ENCODE results near the gene SIK3. TPM values are rescaled to one million over a fixed set of nuclear protein-coding genes. Genes with fewer than 3 reads are reported as not detected.
"Not testable (repeated sequence)": the region's sequence is repeated elsewhere in the genome, so short reads cannot be mapped to it uniquely, and the experiment has no call there.

The SIK3 gene
- total RNA-seq, 1 donor from 2014 or later, result 88.4 TPM

DNA sequence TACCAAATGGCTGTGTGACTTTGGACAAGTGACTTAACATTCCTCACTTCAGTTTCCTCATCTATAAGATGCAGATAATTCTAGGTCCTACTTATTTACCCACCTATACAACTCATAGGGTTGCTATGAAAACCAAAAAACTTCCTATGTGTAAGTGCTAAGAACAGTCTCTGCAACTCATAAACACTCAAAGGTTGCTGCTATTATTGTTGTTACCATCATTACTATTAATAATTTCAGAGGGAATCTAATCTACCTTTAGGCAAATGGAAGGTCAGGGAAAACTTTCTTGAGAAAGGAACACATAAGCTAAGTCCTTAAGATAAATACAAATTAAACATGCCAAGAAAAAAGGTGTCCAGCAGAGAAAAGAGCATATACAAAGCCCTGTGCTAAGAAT, 40.5 kb downstream of the SIK3 start:
- peaks cover 65% of the 10 kb centered on the region for H3K4me1 Mint-ChIP-seq
- DNase-seq (no peak), ATAC-seq (ENCODE audit: low read depth) (no peak)
- ChIA-PET POLR2A (interaction anchor here (1.1 kb wide), 1 partner anchor 16 kb away, joined by 3 read pairs; no protein-coding TSS in a partner anchor), CTCF (interaction anchor here (0.7 kb wide), 1 partner anchor 24 kb away, joined by 3 read pairs; no protein-coding TSS in a partner anchor)
- TF ChIP-seq CTCF (IDR thresholded peaks at IDR 0.05), result no peak
- peak overlapping the region; percentile 60 for H3K27ac Mint-ChIP-seq
- peaks cover 11% of the 10 kb centered on the region for H3K36me3 Mint-ChIP-seq (ENCODE audit: low read depth)
- intact Hi-C loops (cut with micrococcal nuclease), result no loop called here
- H3K4me3 Mint-ChIP-seq, result peak overlapping the region; percentile 13
- H3K9me3 Mint-ChIP-seq, result no peaks in the 10 kb centered on the region
- no peaks in the 10 kb centered on the region for H3K27me3 Mint-ChIP-seq

DNA sequence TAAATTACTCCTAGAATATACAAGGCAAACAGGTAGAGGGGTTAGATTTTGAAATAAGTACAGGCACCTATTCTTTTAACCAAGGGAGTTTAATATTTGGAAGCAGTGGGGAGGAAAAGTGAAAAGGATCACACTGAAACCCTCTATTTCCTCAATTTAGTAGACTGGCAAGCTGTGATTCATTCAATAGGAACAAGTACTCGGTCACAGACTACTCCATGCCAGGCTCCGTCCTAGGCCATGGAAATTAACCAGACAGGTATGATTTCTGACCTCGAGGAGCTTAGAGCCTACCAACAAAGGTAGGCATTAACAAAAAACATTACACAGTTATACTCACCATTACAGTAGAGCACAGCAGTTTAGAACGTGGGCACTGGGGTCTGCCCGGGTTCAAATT, 40.9 kb downstream of the SIK3 start:
- DNase-seq (no peak), ATAC-seq (ENCODE audit: low read depth) (no peak)
- Mint-ChIP-seq H3K27me3 (no peaks in the 10 kb centered on the region), H3K9me3 (no peaks in the 10 kb centered on the region), H3K27ac (no peak overlapping the region), H3K4me1 (peaks cover 64% of the 10 kb centered on the region), H3K36me3 (ENCODE audit: low read depth) (peaks cover 11% of the 10 kb centered on the region), H3K4me3 (no peak overlapping the region)
- POLR2A ChIA-PET, result interaction anchor here (1.1 kb wide), 1 partner anchor 16 kb away, joined by 3 read pairs; no protein-coding TSS in a partner anchor
- intact Hi-C loops (cut with micrococcal nuclease), result no loop called here
- CTCF ChIA-PET, result no interaction called here
- TF ChIP-seq CTCF (IDR thresholded peaks at IDR 0.05), result no peak

DNA sequence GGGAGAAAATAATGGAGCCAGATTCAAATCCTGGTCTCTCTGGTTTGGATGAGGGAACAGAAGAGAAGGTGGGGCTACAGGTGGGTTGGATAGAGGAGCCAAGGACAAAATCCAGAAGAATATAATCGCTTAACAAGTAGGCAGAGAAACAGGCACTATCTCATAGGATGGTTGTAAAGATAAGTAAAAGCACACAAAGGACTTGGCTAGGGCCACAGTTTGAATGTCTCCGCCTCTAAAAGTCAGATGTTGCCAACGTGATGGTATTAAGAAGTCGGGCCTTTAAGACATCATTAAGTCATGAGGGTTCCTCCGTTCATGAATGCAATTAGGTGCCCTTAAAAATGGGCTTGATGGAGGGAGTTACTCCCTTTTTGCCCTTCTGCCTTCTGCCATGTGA, 42.8 kb downstream of the SIK3 start:
- TF ChIP-seq CTCF (IDR thresholded peaks at IDR 0.05), result no peak
- no peaks in the 10 kb centered on the region for H3K9me3 Mint-ChIP-seq
- no peak overlapping the region for H3K27ac Mint-ChIP-seq
- H3K36me3 Mint-ChIP-seq (ENCODE audit: low read depth), result peaks cover 14% of the 10 kb centered on the region
- peaks cover 53% of the 10 kb centered on the region for H3K4me1 Mint-ChIP-seq
- no peak for DNase-seq
- no peak overlapping the region for H3K4me3 Mint-ChIP-seq
- no peak for ATAC-seq (ENCODE audit: low read depth)
- CTCF ChIA-PET, result interaction anchor here (0.7 kb wide), 1 partner anchor 264 kb away, joined by 3 read pairs; no protein-coding TSS in a partner anchor
- POLR2A ChIA-PET, result no interaction called here
- no peaks in the 10 kb centered on the region for H3K27me3 Mint-ChIP-seq
- intact Hi-C loops (cut with micrococcal nuclease), result loop anchor here (2.0 kb wide), 1 partner anchor 15 kb away; no protein-coding TSS in a partner anchor

DNA sequence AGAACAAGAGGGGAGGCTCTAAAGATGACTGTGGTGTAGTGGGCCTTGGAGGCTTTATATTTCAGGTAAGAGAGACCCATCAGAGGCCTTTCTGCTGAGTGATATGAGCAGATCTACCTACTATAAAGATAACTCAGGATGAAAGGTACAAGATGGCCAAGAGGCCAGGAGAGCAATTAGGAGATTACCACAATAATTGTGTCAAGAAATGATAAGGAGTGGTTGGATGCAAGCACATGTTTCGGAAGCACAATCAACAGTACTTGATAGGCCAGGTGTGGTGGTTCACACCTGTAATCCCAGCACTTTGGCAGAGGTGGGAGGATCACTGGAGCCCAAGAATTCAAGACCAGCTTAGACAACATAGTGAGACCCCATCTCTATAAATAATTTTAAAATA, 43.8 kb downstream of the SIK3 start:
- Mint-ChIP-seq H3K4me3 (no peak overlapping the region), H3K27ac (no peak overlapping the region), H3K4me1 (peaks cover 43% of the 10 kb centered on the region), H3K27me3 (no peaks in the 10 kb centered on the region), H3K9me3 (no peaks in the 10 kb centered on the region), H3K36me3 (ENCODE audit: low read depth) (peaks cover 15% of the 10 kb centered on the region)
- TF ChIP-seq CTCF (IDR thresholded peaks at IDR 0.05), result no peak
- DNase-seq (no peak), ATAC-seq (ENCODE audit: low read depth) (no peak)
- CTCF ChIA-PET, result no interaction called here
- intact Hi-C loops (cut with micrococcal nuclease), result loop anchor here (2.0 kb wide), 1 partner anchor 14 kb away; no protein-coding TSS in a partner anchor
- POLR2A ChIA-PET, result no interaction called here

- H3K27ac Mint-ChIP-seq, result no peak overlapping the region
- intact Hi-C loops (cut with micrococcal nuclease), result no loop called here
- H3K27me3 Mint-ChIP-seq, result no peaks in the 10 kb centered on the region
- H3K9me3 Mint-ChIP-seq, result no peaks in the 10 kb centered on the region
- ChIA-PET CTCF (no interaction called here), POLR2A (no interaction called here)
- peaks cover 13% of the 10 kb centered on the region for H3K36me3 Mint-ChIP-seq (ENCODE audit: low read depth)
- DNase-seq (no peak), ATAC-seq (ENCODE audit: low read depth) (no peak)
- H3K4me3 Mint-ChIP-seq, result no peak overlapping the region
- H3K4me1 Mint-ChIP-seq, result peaks cover 26% of the 10 kb centered on the region
- TF ChIP-seq CTCF (IDR thresholded peaks at IDR 0.05), result no peak
Observed at GRCh38 chr11:117052196-117053149, 45.8 kb downstream of the SIK3 start.

- DNase-seq; H3K9me3 Mint-ChIP-seq; CTCF ChIA-PET; H3K4me3 Mint-ChIP-seq; H3K27me3 Mint-ChIP-seq; ATAC-seq (ENCODE audit: low read depth); intact Hi-C loops (cut with micrococcal nuclease); H3K27ac Mint-ChIP-seq: not testable (repeated sequence)
- POLR2A ChIA-PET, result interaction anchor here (1.6 kb wide), 1 partner anchor 10 kb away, joined by 4 read pairs; no protein-coding TSS in a partner anchor
- peaks cover 17% of the 10 kb centered on the region for H3K36me3 Mint-ChIP-seq (ENCODE audit: low read depth)
- H3K4me1 Mint-ChIP-seq, result peaks cover 33% of the 10 kb centered on the region
Observed at GRCh38 chr11:117050121-117050520, 48.1 kb downstream of the SIK3 start.

DNA sequence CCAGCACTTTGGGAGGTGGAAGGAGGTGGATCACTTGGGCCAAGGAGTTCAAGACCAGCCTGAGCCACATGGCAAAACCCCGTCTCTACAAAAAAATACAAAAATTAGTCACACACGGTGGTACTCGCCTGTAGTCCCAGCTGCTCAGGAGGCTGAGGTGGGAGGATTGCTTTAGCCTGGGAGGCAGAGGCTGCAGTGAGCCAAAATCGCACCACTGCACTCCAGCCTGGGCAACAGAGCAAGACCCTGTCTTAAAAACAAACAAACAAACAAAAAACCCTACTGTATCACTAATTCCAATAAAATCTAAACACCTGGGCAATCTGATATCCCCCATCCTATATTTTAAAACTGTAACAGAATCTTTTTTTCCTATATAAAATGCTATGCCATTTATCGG, 51.6 kb downstream of the SIK3 start:
- Mint-ChIP-seq H3K36me3 (ENCODE audit: low read depth) (peaks cover 26% of the 10 kb centered on the region), H3K4me1 (peaks cover 54% of the 10 kb centered on the region)
- DNase-seq; H3K27ac Mint-ChIP-seq; H3K27me3 Mint-ChIP-seq; CTCF ChIA-PET; intact Hi-C loops (cut with micrococcal nuclease); POLR2A ChIA-PET; H3K4me3 Mint-ChIP-seq; ATAC-seq (ENCODE audit: low read depth); H3K9me3 Mint-ChIP-seq: not testable (repeated sequence)
